Bronchial epithelial cell (primary cell): Measurements from ENCODE around the gene TMEM140. TPM values are rescaled to one million over a fixed set of nuclear protein-coding genes. Genes with fewer than 3 reads are reported as not detected.

Source experiments
- DNase-seq: peaks from one replicate; pipeline ENCODE4 v3.0.0-alpha.2; 2010; ENCODE audit warnings: low read depth
- FAIRE-seq: peaks from 2 replicates; lab custom pipeline; 2011; peaks lifted over from hg19 to GRCh38; lab: Jason Lieb, UNC
- H3K27me3 ChIP-seq: 2 replicates; pipeline ENCODE4 v1.5.1; 2011; ENCODE audit warnings: low read length; ENCODE audit not compliant: control insufficient read depth, insufficient read depth
- H3K36me3 ChIP-seq: 2 replicates; pipeline ENCODE4 v1.5.1; 2011; ENCODE audit warnings: low read length; ENCODE audit not compliant: control insufficient read depth, insufficient read depth
- H3K4me3 ChIP-seq: 2 replicates; pipeline ENCODE4 v1.5.1; 2011; ENCODE audit warnings: mild to moderate bottlenecking, low read depth, low read length, control low read depth
- total RNA-seq: library from RNA; depleted of rRNA; stranded (reverse); fragments of >200 nt; gene quantifications from 2 replicates; pipeline ENCODE4 v1.2.1, GENCODE V29; 2014
- TF ChIP-seq, protein P1 (sequence below): IDR thresholded peaks from 2 replicates; pipeline ENCODE4 v1.5.1; 2011; ENCODE audit warnings: mild to moderate bottlenecking, moderate library complexity, low read length, control low read depth, inconsistent platforms; ENCODE audit not compliant: insufficient read depth, severe bottlenecking

TMEM140 gene
- total RNA-seq, 1 donor from 2014 or later = 0.53 TPM

DNA sequence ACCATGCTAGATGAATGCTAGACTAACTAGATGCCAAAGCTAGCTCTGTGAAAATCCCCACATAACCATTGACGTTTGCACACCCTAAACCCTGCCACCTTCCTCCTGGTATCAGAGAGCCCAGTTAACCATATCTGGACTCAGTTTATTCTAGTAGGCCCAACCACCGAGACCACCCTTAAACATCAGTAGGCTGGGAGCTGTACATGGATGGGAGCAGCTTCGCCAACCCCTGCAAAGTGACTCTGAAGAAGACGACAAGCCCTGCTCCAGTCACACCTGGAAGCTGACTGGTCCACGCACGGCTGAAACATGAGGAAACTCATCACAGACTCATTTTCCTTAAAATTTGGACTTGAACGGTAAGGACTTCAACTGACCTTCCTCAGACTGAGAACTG, 27.1 kb downstream of the TMEM140 start:
- Histone ChIP-seq H3K36me3 (no peaks in the 10 kb centered on the region), H3K27me3 (no peaks in the 10 kb centered on the region), H3K4me3 (no peak overlapping the region)
- no peak for DNase-seq
- FAIRE-seq = no peak
- TF ChIP-seq, protein P1, sequence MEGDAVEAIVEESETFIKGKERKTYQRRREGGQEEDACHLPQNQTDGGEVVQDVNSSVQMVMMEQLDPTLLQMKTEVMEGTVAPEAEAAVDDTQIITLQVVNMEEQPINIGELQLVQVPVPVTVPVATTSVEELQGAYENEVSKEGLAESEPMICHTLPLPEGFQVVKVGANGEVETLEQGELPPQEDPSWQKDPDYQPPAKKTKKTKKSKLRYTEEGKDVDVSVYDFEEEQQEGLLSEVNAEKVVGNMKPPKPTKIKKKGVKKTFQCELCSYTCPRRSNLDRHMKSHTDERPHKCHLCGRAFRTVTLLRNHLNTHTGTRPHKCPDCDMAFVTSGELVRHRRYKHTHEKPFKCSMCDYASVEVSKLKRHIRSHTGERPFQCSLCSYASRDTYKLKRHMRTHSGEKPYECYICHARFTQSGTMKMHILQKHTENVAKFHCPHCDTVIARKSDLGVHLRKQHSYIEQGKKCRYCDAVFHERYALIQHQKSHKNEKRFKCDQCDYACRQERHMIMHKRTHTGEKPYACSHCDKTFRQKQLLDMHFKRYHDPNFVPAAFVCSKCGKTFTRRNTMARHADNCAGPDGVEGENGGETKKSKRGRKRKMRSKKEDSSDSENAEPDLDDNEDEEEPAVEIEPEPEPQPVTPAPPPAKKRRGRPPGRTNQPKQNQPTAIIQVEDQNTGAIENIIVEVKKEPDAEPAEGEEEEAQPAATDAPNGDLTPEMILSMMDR = no peak

DNA sequence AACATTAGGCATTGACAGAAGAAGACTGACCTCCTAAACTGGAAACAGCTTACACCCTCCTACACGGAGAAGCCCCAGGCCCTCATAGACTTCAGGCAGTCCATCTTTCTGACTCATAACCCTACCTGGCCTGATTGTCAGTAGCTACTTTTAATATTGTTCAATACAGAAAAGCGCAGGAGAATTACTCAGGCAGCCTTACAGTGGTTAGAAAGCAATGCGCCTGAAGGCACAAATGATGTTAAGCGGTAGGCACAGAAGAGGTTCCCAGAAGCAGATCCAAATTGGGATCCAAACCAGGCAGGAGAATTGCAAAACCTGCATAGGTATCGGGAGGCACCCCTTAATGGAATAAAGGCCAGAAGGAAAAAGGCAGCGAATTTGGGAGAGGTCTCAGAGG, 28.1 kb downstream of the TMEM140 start:
- no peak overlapping the region for H3K4me3 ChIP-seq
- H3K27me3 ChIP-seq = no peaks in the 10 kb centered on the region
- FAIRE-seq (no peak), DNase-seq (no peak)
- H3K36me3 ChIP-seq = no peaks in the 10 kb centered on the region
- TF ChIP-seq, protein P1 = no peak

DNA sequence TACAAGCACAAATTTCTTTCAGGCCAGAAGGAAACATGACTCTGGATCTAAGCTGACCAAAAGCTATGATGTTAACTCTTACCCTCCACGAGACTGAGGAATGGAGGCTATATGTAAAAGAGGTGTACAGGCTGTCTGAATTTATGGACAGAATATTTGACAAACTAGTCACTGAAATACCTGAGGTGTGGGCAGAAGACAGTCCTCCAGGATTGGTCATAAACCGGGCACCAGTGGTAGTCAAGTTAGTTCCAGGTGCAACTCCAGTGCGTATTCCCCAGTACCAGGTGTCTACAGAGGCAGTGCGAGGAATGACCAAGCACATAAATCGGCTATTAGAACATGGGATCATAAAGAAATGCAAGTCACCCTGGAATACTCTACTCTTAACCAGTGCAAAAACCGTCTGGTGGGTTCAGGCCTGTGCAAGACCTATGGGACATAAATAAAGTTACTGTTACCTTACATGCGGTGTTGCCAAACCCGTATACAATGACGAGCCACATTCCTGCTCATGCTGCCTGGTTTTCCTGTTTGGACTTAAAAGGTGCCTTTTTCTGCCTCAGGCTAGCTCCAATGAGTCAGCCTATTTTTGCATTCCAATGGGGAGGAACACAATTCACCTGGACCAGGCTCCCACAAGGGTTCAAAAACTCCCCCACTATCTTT, 29.3 kb downstream of the TMEM140 start:
- FAIRE-seq (no peak), DNase-seq (peak; percentile 98)
- TF ChIP-seq, protein P1 = no peak
- H3K27me3 ChIP-seq = no peaks in the 10 kb centered on the region
- peaks cover 2% of the 10 kb centered on the region for H3K36me3 ChIP-seq
- no peak overlapping the region for H3K4me3 ChIP-seq

DNA sequence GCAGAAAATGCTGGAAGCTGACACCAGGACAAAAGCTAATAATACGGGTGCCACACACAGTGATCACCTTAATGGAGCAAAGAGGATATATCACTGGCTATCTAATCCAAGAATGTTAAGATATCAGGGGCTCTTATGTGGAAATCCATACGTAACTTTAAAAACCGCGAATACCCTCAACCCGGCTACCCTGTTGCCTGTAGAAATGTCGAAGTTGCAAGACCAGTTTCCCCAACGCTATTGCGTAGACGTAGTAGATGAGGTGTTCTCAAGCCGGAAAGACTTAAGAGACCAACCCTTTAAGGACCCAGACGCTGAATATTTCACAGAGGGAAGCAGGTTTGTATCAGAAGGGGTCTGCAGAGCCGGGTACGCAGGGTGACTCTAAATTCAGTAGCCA, 30.5 kb downstream of the TMEM140 start:
- FAIRE-seq (no peak), DNase-seq (peak; percentile 80)
- TF ChIP-seq, protein P1 = no peak
- no peak overlapping the region for H3K4me3 ChIP-seq
- H3K27me3 ChIP-seq = no peaks in the 10 kb centered on the region
- H3K36me3 ChIP-seq = peaks cover 3% of the 10 kb centered on the region

DNA sequence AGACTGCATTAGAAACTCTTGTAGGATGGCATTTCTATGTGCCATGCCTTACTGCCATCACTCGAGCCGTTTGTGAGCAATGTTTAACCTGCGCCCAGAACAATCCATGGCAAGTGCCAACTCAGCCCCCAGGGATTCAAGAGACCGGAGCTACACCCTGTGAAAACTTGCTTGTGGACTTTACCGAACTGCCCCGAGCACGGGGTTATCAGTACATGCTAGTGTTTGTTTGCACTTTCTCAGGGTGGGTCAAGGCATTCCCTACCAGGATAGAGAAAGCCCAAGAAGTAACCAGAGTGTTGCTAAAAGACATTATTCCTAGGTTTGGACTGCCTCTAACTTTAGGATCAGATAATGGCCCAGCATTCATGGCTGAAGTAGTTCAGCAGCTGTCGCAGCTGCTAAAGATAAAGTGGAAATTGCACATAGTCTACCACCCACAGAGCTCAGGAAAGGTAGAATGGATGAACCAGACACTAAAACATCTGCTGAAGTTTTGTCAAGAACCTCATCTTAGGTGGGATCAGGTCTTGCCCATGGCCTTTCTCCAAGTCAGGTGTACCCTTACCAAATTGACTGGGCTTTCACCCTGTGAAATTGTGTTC, 31.6 kb downstream of the TMEM140 start:
- peak; percentile 54 for DNase-seq
- TF ChIP-seq, protein P1 = no peak
- no peak overlapping the region for H3K4me3 ChIP-seq
- H3K36me3 ChIP-seq = peaks cover 9% of the 10 kb centered on the region
- FAIRE-seq = no peak
- no peaks in the 10 kb centered on the region for H3K27me3 ChIP-seq
